Cardiac ventricle fibroblast (primary cell): ENCODE results near the gene CHD1. TPM values are rescaled to one million over a fixed set of nuclear protein-coding genes. Genes with fewer than 3 reads are reported as not detected.

Experiments used
- total RNA-seq: library from RNA; depleted of rRNA; stranded (reverse); fragments of >200 nt; gene quantifications from 2 replicates; pipeline ENCODE4 v1.2.3, GENCODE V29; 2015

Gene CHD1
- total RNA-seq = 20.0 and 22.7 TPM in 2 replicates

DNA sequence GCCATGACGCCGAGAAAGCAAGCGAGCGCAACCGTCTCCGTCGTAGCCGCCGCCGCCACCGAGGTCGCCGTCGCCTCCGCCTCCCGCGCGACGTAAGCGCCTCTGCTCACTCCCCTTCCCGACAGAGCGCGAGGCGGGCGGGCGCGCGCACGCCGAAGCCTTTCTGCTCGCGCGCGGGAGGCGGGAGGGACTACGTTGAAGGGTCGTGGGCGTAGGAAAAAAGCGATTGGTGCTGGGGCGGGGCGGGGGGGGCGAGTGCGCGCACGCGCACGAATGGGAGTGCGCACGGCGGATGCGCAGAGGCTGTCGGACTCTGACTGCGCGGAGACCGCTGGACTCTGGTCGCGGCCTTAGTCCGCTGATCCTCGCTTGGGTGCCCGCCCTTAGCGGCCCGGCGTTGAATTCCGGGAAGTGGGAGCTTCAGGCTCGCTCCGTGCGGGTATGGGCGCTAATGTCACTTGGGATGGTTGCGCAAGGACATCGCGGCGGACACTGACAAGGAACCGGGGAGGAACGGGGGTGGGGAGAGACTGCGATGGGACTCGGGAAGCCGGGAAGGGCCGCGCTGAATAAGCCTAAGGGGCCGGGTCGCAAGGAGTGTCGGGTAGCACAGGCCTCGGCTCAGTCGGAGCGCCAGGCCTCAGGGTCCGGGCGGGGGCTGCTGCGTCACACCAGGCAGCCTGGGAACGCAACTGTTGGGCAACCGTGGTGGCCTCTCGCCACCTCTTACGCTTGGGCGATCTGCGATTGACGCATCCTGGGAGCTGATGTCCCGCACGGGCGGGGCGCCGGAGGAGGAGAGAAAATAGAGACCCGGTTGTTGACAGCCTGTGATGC is at the start of gene CHD1:
Gene CHD1, minus strand, starts transcription at position 135 of the 837 bp plus-strand sequence. CDS start 2,621 bp downstream, outside the sequence.

Other genes with a start within 250 kb of the CHD1 start
- gene RGMB, start 155.3 kb downstream of the CHD1 start, total RNA-seq = 42.5 and 43.2 TPM in 2 replicates